Activated T-helper 1 cell treated with anti-CD3 and anti-CD28 coated beads, Interleukin-12 subunit alpha, Interleukin-12 subunit beta, Interleukin-2, Interleukin-4 antibody, amounts not matched to agents 30 ng/mL and 10 ng/mL and 1 ng/mL, durations not matched to agents 14 hours and 24 hours and 36 hours (primary cell): Measurements from ENCODE around the gene TRAPPC2L. TPM values are rescaled to one million over a fixed set of nuclear protein-coding genes. Genes with fewer than 3 reads are reported as not detected.
"Not testable (repeated sequence)": the region's sequence is repeated elsewhere in the genome, so short reads cannot be mapped to it uniquely, and the experiment has no call there.

Experiments
- DNase-seq: peaks from one replicate; pipeline ENCODE4 v3.0.0; 2021; ENCODE audit warnings: low spot score
- H3K27ac Mint-ChIP-seq: one replicate; pipeline ENCODE4 v1.8.0; 2021; ENCODE audit warnings: mild to moderate bottlenecking, mixed read lengths
- H3K27me3 Mint-ChIP-seq: one replicate; pipeline ENCODE4 v1.8.0; 2022; ENCODE audit warnings: mild to moderate bottlenecking, moderate library complexity, mixed read lengths; ENCODE audit not compliant: insufficient read depth
- H3K36me3 Mint-ChIP-seq: one replicate; pipeline ENCODE4 v1.8.0; 2021; ENCODE audit warnings: low read depth, mixed read lengths
- H3K4me1 Mint-ChIP-seq: one replicate; pipeline ENCODE4 v1.8.0; 2021; ENCODE audit warnings: low read depth, mixed read lengths
- H3K4me3 Mint-ChIP-seq: one replicate; pipeline ENCODE4 v1.8.0; 2021; ENCODE audit warnings: mild to moderate bottlenecking, moderate library complexity, mixed read lengths
- H3K9me3 Mint-ChIP-seq: one replicate; pipeline ENCODE4 v1.8.0; 2021; ENCODE audit warnings: mixed read lengths
- intact Hi-C: fragments of 100-400 bp; cut with micrococcal nuclease; formaldehyde crosslinking; loops from one replicate; pipeline ENCODE4 v1.15.1; 2024
- total RNA-seq: library from RNA; stranded (reverse); gene quantifications from 2 replicates; pipeline ENCODE4 v1.2.3, GENCODE V29; 2022

The TRAPPC2L gene
- total RNA-seq, 1 donor from 2014 or later, result 65.4 TPM

GRCh38 chr16:88823646-88824045 lies 33.3 kb upstream of the TRAPPC2L start:
- H3K9me3 Mint-ChIP-seq, intact Hi-C loops, H3K36me3 Mint-ChIP-seq: not testable (repeated sequence)

GRCh38 chr16:88824256-88825077 lies 32.5 kb upstream of the TRAPPC2L start:
- no peaks in the 10 kb centered on the region for H3K9me3 Mint-ChIP-seq
- no peaks in the 10 kb centered on the region for H3K27me3 Mint-ChIP-seq
- no peak overlapping the region for H3K4me3 Mint-ChIP-seq
- no peaks in the 10 kb centered on the region for H3K4me1 Mint-ChIP-seq
- no peak for DNase-seq
- no peak overlapping the region for H3K27ac Mint-ChIP-seq
- H3K36me3 Mint-ChIP-seq, result no peaks in the 10 kb centered on the region
- intact Hi-C loops, result no loop called here

More at GRCh38 chr16:88823646-88824045, 33.3 kb upstream of the TRAPPC2L start:
- DNase-seq, H3K27me3 Mint-ChIP-seq, H3K4me1 Mint-ChIP-seq, H3K4me3 Mint-ChIP-seq, H3K27ac Mint-ChIP-seq: not testable (repeated sequence)

GRCh38 chr16:88825146-88825545 lies 31.8 kb upstream of the TRAPPC2L start:
- Mint-ChIP-seq H3K9me3 (no peaks in the 10 kb centered on the region), H3K27me3 (no peaks in the 10 kb centered on the region), H3K4me1 (no peaks in the 10 kb centered on the region), H3K36me3 (no peaks in the 10 kb centered on the region), H3K27ac (no peak overlapping the region), H3K4me3 (no peak overlapping the region)
- DNase-seq, result no peak
- intact Hi-C loops, result no loop called here

GRCh38 chr16:88826070-88826840 lies 30.7 kb upstream of the TRAPPC2L start:
- no peaks in the 10 kb centered on the region for H3K27me3 Mint-ChIP-seq
- no peak for DNase-seq
- H3K27ac Mint-ChIP-seq, result no peak overlapping the region
- no peaks in the 10 kb centered on the region for H3K36me3 Mint-ChIP-seq
- H3K9me3 Mint-ChIP-seq, result no peaks in the 10 kb centered on the region
- H3K4me3 Mint-ChIP-seq, result no peak overlapping the region
- no peaks in the 10 kb centered on the region for H3K4me1 Mint-ChIP-seq
- intact Hi-C loops, result no loop called here

GRCh38 chr16:88827727-88828126 lies 29.2 kb upstream of the TRAPPC2L start:
- Mint-ChIP-seq H3K27ac (no peak overlapping the region), H3K27me3 (no peaks in the 10 kb centered on the region), H3K4me3 (no peak overlapping the region), H3K9me3 (no peaks in the 10 kb centered on the region), H3K4me1 (no peaks in the 10 kb centered on the region), H3K36me3 (no peaks in the 10 kb centered on the region)
- DNase-seq, result no peak
- intact Hi-C loops, result no loop called here

- intact Hi-C loops, result no loop called here
- Mint-ChIP-seq H3K4me3 (no peak overlapping the region), H3K27me3 (no peaks in the 10 kb centered on the region), H3K4me1 (no peaks in the 10 kb centered on the region), H3K9me3 (no peaks in the 10 kb centered on the region), H3K36me3 (no peaks in the 10 kb centered on the region), H3K27ac (no peak overlapping the region)
- DNase-seq, result no peak
Measured at GRCh38 chr16:88828711-88829110, 28.2 kb upstream of the TRAPPC2L start.

GRCh38 chr16:88830258-88830657 lies 26.7 kb upstream of the TRAPPC2L start:
- Mint-ChIP-seq H3K4me1 (no peaks in the 10 kb centered on the region), H3K4me3 (no peak overlapping the region), H3K9me3 (no peaks in the 10 kb centered on the region), H3K27ac (no peak overlapping the region), H3K27me3 (no peaks in the 10 kb centered on the region), H3K36me3 (no peaks in the 10 kb centered on the region)
- intact Hi-C loops, result no loop called here
- DNase-seq, result no peak

GRCh38 chr16:88830783-88831182 lies 26.1 kb upstream of the TRAPPC2L start:
- Mint-ChIP-seq H3K36me3 (no peaks in the 10 kb centered on the region), H3K4me3 (no peak overlapping the region), H3K27ac (no peak overlapping the region), H3K27me3 (no peaks in the 10 kb centered on the region), H3K9me3 (no peaks in the 10 kb centered on the region), H3K4me1 (no peaks in the 10 kb centered on the region)
- no peak for DNase-seq
- intact Hi-C loops, result no loop called here

GRCh38 chr16:88831838-88832237 lies 25.1 kb upstream of the TRAPPC2L start:
- no peak overlapping the region for H3K27ac Mint-ChIP-seq
- intact Hi-C loops, result no loop called here
- DNase-seq, result no peak
- no peaks in the 10 kb centered on the region for H3K4me1 Mint-ChIP-seq
- no peaks in the 10 kb centered on the region for H3K27me3 Mint-ChIP-seq
- H3K4me3 Mint-ChIP-seq, result no peak overlapping the region
- H3K9me3 Mint-ChIP-seq, result no peaks in the 10 kb centered on the region
- no peaks in the 10 kb centered on the region for H3K36me3 Mint-ChIP-seq

GRCh38 chr16:88833086-88833485 lies 23.8 kb upstream of the TRAPPC2L start:
- Mint-ChIP-seq H3K9me3 (no peaks in the 10 kb centered on the region), H3K36me3 (no peaks in the 10 kb centered on the region), H3K27ac (no peak overlapping the region), H3K27me3 (no peaks in the 10 kb centered on the region), H3K4me1 (no peaks in the 10 kb centered on the region), H3K4me3 (no peak overlapping the region)
- no peak for DNase-seq
- intact Hi-C loops, result no loop called here

GRCh38 chr16:88834670-88835069 lies 22.3 kb upstream of the TRAPPC2L start:
- no peaks in the 10 kb centered on the region for H3K36me3 Mint-ChIP-seq
- H3K9me3 Mint-ChIP-seq, result no peaks in the 10 kb centered on the region
- H3K27me3 Mint-ChIP-seq, result no peaks in the 10 kb centered on the region
- intact Hi-C loops, result no loop called here
- no peaks in the 10 kb centered on the region for H3K4me1 Mint-ChIP-seq
- no peak overlapping the region for H3K4me3 Mint-ChIP-seq
- no peak overlapping the region for H3K27ac Mint-ChIP-seq
- no peak for DNase-seq

GRCh38 chr16:88835383-88835782 lies 21.5 kb upstream of the TRAPPC2L start:
- intact Hi-C loops, result no loop called here
- H3K4me3 Mint-ChIP-seq, result no peak overlapping the region
- H3K4me1 Mint-ChIP-seq, result no peaks in the 10 kb centered on the region
- H3K36me3 Mint-ChIP-seq, result no peaks in the 10 kb centered on the region
- H3K27ac Mint-ChIP-seq, result no peak overlapping the region
- no peaks in the 10 kb centered on the region for H3K27me3 Mint-ChIP-seq
- DNase-seq, result no peak
- no peaks in the 10 kb centered on the region for H3K9me3 Mint-ChIP-seq

GRCh38 chr16:88835818-88836217 lies 21.1 kb upstream of the TRAPPC2L start:
- Mint-ChIP-seq H3K4me1 (no peaks in the 10 kb centered on the region), H3K4me3 (no peak overlapping the region), H3K27me3 (no peaks in the 10 kb centered on the region), H3K27ac (no peak overlapping the region), H3K9me3 (no peaks in the 10 kb centered on the region), H3K36me3 (no peaks in the 10 kb centered on the region)
- intact Hi-C loops, result no loop called here
- no peak for DNase-seq
